MM.1S (cell line): ENCODE measurements around the gene CBX5.
"Not testable (repeated sequence)": the region's sequence is repeated elsewhere in the genome, so short reads cannot be mapped to it uniquely, and the experiment has no call there.

Source experiments
- DNase-seq: peaks from one replicate; pipeline ENCODE4 v3.0.0-alpha.2; 2015
- H2AFZ ChIP-seq: fragments of 300-600 bp; sonication (generic); 2 replicates; pipeline ENCODE4 v1.6.0; 2016; ENCODE audit warnings: antibody characterized with exemption, low read length
- H3F3A ChIP-seq: fragments of 300-600 bp; sonication (generic); 2 replicates; pipeline ENCODE4 v1.6.1; 2016; ENCODE audit warnings: mild to moderate bottlenecking, antibody characterized with exemption, low read length, moderate library complexity, mixed read lengths; ENCODE audit not compliant: insufficient read depth
- H3K27ac ChIP-seq: fragments of 300-600 bp; sonication (generic); 2 replicates; pipeline ENCODE4 v1.5.1; 2016; ENCODE audit warnings: mild to moderate bottlenecking, low read length
- H3K27me3 ChIP-seq: fragments of 300-600 bp; sonication (generic); replicated peaks from 2 replicates; pipeline ENCODE4 v1.6.0; 2016; ENCODE audit warnings: low read length; ENCODE audit not compliant: insufficient read depth
- H3K36me3 ChIP-seq: fragments of 300-600 bp; sonication (generic); replicated peaks from 2 replicates; pipeline ENCODE4 v1.6.1; 2016; ENCODE audit warnings: mild to moderate bottlenecking, low read length, mixed read lengths; ENCODE audit not compliant: insufficient read depth
- H3K4me1 ChIP-seq: fragments of 300-600 bp; sonication (generic); 2 replicates; pipeline ENCODE4 v1.6.1; 2016; ENCODE audit warnings: low read length, mixed read lengths
- H3K4me2 ChIP-seq: fragments of 300-600 bp; sonication (generic); 2 replicates; pipeline ENCODE4 v1.6.0; 2016; ENCODE audit warnings: low read depth, low read length
- H3K4me3 ChIP-seq: fragments of 300-600 bp; sonication (generic); 2 replicates; pipeline ENCODE4 v1.5.1; 2016; ENCODE audit warnings: low read length, mixed read lengths
- H3K79me2 ChIP-seq: fragments of 300-600 bp; sonication (generic); 2 replicates; pipeline ENCODE4 v1.6.1; 2016; ENCODE audit warnings: mixed run types, low read length, mixed read lengths
- H3K9ac ChIP-seq: fragments of 300-600 bp; sonication (generic); 2 replicates; pipeline ENCODE4 v1.6.1; 2016; ENCODE audit warnings: low read length, mixed read lengths
- H3K9me2 ChIP-seq: fragments of 300-600 bp; sonication (generic); replicated peaks from 2 replicates; pipeline ENCODE4 v1.6.1; 2016; ENCODE audit warnings: mild to moderate bottlenecking, low read length, mixed read lengths; ENCODE audit not compliant: insufficient read depth
- H3K9me3 ChIP-seq: fragments of 300-600 bp; sonication (generic); replicated peaks from 2 replicates; pipeline ENCODE4 v1.6.1; 2016; ENCODE audit warnings: mild to moderate bottlenecking, low read length, mixed read lengths; ENCODE audit not compliant: insufficient read depth
- H4K20me1 ChIP-seq: fragments of 300-600 bp; sonication (generic); 2 replicates; pipeline ENCODE4 v1.6.1; 2016; ENCODE audit warnings: mild to moderate bottlenecking, low read length, moderate library complexity, mixed read lengths; ENCODE audit not compliant: insufficient read depth
- EZH2 ChIP-seq: fragments of 300-600 bp; sonication (generic); optimal IDR thresholded peaks from 2 replicates; pipeline ENCODE3; 2017; ENCODE audit warnings: low read depth, mild to moderate bottlenecking, antibody characterized with exemption, low read length, mixed read lengths
- EZH2phosphoT487 ChIP-seq: fragments of 300-600 bp; sonication (generic); IDR thresholded peaks from 2 replicates; pipeline ENCODE4 v1.6.1; 2018; ENCODE audit warnings: antibody characterized with exemption, low read length
- TF ChIP-seq, protein P1 (sequence below): fragments of 300-600 bp; sonication (generic); IDR thresholded peaks from 2 replicates; pipeline ENCODE4 v1.5.1; 2016; ENCODE audit warnings: antibody characterized with exemption, low read length, mixed read lengths

CBX5 gene

DNA sequence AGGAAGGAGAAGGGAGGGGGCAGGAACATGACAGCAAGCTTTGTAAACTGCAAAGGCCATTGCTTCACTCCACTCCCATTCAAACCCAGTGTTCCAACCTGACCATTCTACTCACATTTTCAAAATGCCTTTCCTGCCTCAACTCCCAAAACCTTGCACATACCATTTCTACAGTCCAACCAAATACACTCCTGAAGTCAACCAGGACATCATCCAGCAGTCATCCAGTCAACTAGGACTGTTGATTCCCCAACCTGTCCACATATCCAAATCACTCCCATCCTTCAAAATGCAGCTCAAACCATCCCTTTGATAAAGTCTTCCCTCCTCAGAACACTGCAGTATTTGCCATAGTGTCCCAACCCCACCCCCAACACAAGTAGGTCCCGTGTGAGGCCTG lies 94.0 kb downstream of the CBX5 start:
- no peak overlapping the region for H3K27ac ChIP-seq
- peaks cover 11% of the 10 kb centered on the region for H3K27me3 ChIP-seq
- H3K4me3 ChIP-seq: no peak overlapping the region
- no peaks in the 10 kb centered on the region for H4K20me1 ChIP-seq
- H3K4me2 ChIP-seq: no peak overlapping the region
- TF ChIP-seq EZH2phosphoT487 (no peak), EZH2 (no peak)
- TF ChIP-seq, protein P1, sequence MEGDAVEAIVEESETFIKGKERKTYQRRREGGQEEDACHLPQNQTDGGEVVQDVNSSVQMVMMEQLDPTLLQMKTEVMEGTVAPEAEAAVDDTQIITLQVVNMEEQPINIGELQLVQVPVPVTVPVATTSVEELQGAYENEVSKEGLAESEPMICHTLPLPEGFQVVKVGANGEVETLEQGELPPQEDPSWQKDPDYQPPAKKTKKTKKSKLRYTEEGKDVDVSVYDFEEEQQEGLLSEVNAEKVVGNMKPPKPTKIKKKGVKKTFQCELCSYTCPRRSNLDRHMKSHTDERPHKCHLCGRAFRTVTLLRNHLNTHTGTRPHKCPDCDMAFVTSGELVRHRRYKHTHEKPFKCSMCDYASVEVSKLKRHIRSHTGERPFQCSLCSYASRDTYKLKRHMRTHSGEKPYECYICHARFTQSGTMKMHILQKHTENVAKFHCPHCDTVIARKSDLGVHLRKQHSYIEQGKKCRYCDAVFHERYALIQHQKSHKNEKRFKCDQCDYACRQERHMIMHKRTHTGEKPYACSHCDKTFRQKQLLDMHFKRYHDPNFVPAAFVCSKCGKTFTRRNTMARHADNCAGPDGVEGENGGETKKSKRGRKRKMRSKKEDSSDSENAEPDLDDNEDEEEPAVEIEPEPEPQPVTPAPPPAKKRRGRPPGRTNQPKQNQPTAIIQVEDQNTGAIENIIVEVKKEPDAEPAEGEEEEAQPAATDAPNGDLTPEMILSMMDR: no peak
- H3K36me3 ChIP-seq: no peaks in the 10 kb centered on the region
- no peaks in the 10 kb centered on the region for H3K9me3 ChIP-seq
- H3K79me2 ChIP-seq: no peaks in the 10 kb centered on the region
- no peak overlapping the region for H2AFZ ChIP-seq
- H3K4me1 ChIP-seq: 0 out of 2 replicates have a peak, but pooled peaks cover 3% of the 10 kb centered on the region
- DNase-seq: no peak
- no peak overlapping the region for H3K9ac ChIP-seq
- H3F3A ChIP-seq: no peaks in the 10 kb centered on the region
- no peaks in the 10 kb centered on the region for H3K9me2 ChIP-seq

DNA sequence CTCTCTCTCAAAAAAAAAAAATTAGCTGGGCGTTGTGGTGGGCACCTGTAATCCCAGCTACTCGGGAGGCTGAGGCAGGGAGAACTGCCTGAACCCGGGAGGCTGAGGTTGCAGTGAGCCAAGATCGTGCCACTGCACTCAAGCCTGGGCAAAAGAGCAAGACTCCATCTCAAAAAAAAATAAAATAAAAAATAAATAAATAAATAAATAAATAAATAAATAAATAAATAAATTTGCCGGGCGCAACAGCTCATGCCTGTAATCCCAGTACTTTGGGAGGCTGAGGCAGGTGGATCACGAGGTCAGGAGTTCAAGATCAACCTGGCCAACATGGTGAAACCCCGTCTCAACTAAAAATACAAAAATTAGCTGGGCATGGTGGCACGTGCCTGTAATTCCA lies 94.6 kb downstream of the CBX5 start:
- not testable (repeated sequence) for H3F3A ChIP-seq, H3K27me3 ChIP-seq, H3K27ac ChIP-seq, H4K20me1 ChIP-seq, H3K4me2 ChIP-seq, DNase-seq, H3K4me1 ChIP-seq, H2AFZ ChIP-seq, H3K4me3 ChIP-seq, H3K79me2 ChIP-seq, H3K9me2 ChIP-seq, H3K9me3 ChIP-seq, H3K9ac ChIP-seq, H3K36me3 ChIP-seq

DNA sequence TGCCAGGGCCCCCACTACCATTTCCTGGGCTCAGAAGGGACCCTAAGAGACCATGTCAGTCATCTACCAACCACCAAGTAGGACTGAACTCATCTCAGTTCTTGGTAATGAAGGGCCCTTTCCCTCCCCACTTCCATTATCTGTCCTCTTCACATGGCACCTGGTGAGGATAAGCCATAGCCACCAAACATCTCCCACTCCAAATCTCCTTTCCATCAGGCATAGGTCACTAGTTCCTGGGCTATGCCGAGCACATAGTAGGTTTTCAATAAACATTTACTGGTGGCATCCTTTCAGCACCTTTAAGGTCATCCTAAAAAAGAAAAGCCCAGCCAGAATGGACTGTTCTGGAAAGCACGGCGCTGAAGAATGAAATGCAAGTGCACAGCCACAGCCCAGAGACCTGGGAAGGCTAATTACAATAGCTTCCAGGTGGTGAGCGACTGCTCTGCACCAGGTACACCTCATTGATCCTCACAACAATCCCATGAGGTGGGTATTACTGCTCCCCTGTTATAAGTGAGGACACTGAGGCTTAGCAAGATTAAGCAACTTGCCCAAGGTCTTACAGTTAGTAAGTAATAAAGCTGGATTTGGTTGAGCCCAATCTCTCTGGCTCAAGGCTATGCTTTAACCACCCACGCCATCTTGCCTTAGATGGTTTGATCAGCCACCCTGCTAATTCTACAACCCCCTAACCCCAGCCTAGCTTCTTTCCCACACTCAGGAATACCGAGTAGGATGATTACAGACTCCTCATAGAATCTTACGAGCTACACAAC lies 95.7 kb downstream of the CBX5 start:
- Histone ChIP-seq H3K36me3 (no peaks in the 10 kb centered on the region), H4K20me1 (no peaks in the 10 kb centered on the region), H3K9me3 (no peaks in the 10 kb centered on the region), H3K4me3 (no peak overlapping the region), H3K4me2 (no peak overlapping the region), H3F3A (no peaks in the 10 kb centered on the region), H3K4me1 (0 out of 2 replicates have a peak, but pooled peaks cover 2% of the 10 kb centered on the region), H3K27ac (no peak overlapping the region), H3K79me2 (no peaks in the 10 kb centered on the region), H3K27me3 (no peaks in the 10 kb centered on the region), H2AFZ (no peak overlapping the region), H3K9ac (no peak overlapping the region), H3K9me2 (no peaks in the 10 kb centered on the region)
- no peak for DNase-seq
- TF ChIP-seq EZH2: no peak
- TF ChIP-seq, protein P1: no peak
- no peak for TF ChIP-seq EZH2phosphoT487

DNA sequence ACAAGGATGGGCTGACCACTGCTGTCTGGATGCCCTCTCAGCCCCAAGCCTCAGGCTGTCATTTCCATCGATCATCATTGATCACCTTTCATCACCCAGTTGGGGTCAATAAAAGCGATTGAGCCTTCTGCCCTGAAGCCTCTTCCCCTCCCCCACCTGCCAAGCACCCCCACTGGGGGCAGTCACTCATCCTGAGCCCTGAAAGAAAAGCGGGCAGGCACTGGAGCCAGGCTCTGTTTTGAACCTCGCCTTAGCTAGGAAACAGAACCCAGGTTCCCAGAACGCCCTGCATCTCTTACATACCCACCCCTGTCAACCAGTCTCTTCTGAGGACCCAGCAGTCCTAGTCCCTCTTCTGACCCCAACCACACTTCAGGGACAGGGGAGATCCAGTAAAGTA lies 96.9 kb downstream of the CBX5 start:
- H3K4me1 ChIP-seq: no peaks in the 10 kb centered on the region
- no peak overlapping the region for H3K4me2 ChIP-seq
- H3K27ac ChIP-seq: no peak overlapping the region
- H3K4me3 ChIP-seq: no peak overlapping the region
- DNase-seq: no peak
- H3K27me3 ChIP-seq: no peaks in the 10 kb centered on the region
- H3K9ac ChIP-seq: no peak overlapping the region
- H3F3A ChIP-seq: no peaks in the 10 kb centered on the region
- no peak overlapping the region for H2AFZ ChIP-seq
- H3K9me3 ChIP-seq: no peaks in the 10 kb centered on the region
- H3K36me3 ChIP-seq: no peaks in the 10 kb centered on the region
- TF ChIP-seq, protein P1: no peak
- TF ChIP-seq EZH2: no peak
- TF ChIP-seq EZH2phosphoT487: no peak
- no peaks in the 10 kb centered on the region for H4K20me1 ChIP-seq
- H3K9me2 ChIP-seq: no peaks in the 10 kb centered on the region
- no peaks in the 10 kb centered on the region for H3K79me2 ChIP-seq
